ENCODE measurements around the gene PAX5. TPM values are rescaled to one million over a fixed set of nuclear protein-coding genes. Genes with fewer than 3 reads are reported as not detected.

The PAX5 gene
- total and polyA plus RNA-seq, 2 donors (not counting 1 experiment from before 2014, with no cell fraction given) = not detected

GRCh38 chr9:36970007-36970888 is 63.8 kb downstream of the PAX5 start:
- H3K9ac ChIP-seq (ENCODE audit: insufficient read depth, low read length) = no peak overlapping the region
- no peak overlapping the region for H3K27ac ChIP-seq (ENCODE audit: insufficient read depth, low read length)
- H3K79me2 ChIP-seq (ENCODE audit: control insufficient read depth, insufficient read depth, low read length) = no peaks in the 10 kb centered on the region
- no peak overlapping the region for H3K4me3 ChIP-seq (replicated peaks in 1 of 4; ENCODE audit: control extremely low read depth in 1 of 4, insufficient read depth in 1 of 4, low read depth in 3 of 4, low read length in 4 of 4)
- no peaks in the 10 kb centered on the region for H4K20me1 ChIP-seq (ENCODE audit: control insufficient read depth, extremely low read depth, insufficient read depth, low read length)
- H3K36me3 ChIP-seq (ENCODE audit: control insufficient read depth, insufficient read depth, low read length) = no peaks in the 10 kb centered on the region
- H3K9me3 ChIP-seq (ENCODE audit: control insufficient read depth, insufficient read depth, low read depth, low read length) = no peaks in the 10 kb centered on the region
- H2AFZ ChIP-seq (ENCODE audit: low read length) = no peak overlapping the region
- TF ChIP-seq EZH2 (IDR thresholded peaks at IDR 0.05; ENCODE audit: low read length, missing control alignments) (no peak), CTCF (conservative IDR thresholded peaks at IDR 0.05 in 1 of 2, IDR thresholded peaks at IDR 0.05 in 1 of 2; ENCODE audit: low read depth in 1 of 2, low read length in 2 of 2) (no peak)
- H3K27me3 ChIP-seq (ENCODE audit: control insufficient read depth, insufficient read depth, low read length) = peaks cover 5% of the 10 kb centered on the region
- H3K4me1 ChIP-seq (ENCODE audit: control insufficient read depth, extremely low read depth, insufficient read depth, low read length) = no peaks in the 10 kb centered on the region
- H3K4me2 ChIP-seq (ENCODE audit: extremely low read depth, insufficient read depth, low read length) = no peak overlapping the region
- DNase-seq (ENCODE audit: low read depth in 2 of 2) = no peak

- no peaks in the 10 kb centered on the region for H3K36me3 ChIP-seq (ENCODE audit: control insufficient read depth, insufficient read depth, low read length)
- no peaks in the 10 kb centered on the region for H4K20me1 ChIP-seq (ENCODE audit: control insufficient read depth, extremely low read depth, insufficient read depth, low read length)
- H3K27me3 ChIP-seq (ENCODE audit: control insufficient read depth, insufficient read depth, low read length) = peaks cover 5% of the 10 kb centered on the region
- H2AFZ ChIP-seq (ENCODE audit: low read length) = no peak overlapping the region
- no peaks in the 10 kb centered on the region for H3K4me1 ChIP-seq (ENCODE audit: control insufficient read depth, extremely low read depth, insufficient read depth, low read length)
- TF ChIP-seq CTCF (conservative IDR thresholded peaks at IDR 0.05 in 1 of 2, IDR thresholded peaks at IDR 0.05 in 1 of 2; ENCODE audit: low read depth in 1 of 2, low read length in 2 of 2) (no peak), EZH2 (IDR thresholded peaks at IDR 0.05; ENCODE audit: low read length, missing control alignments) (no peak)
- no peaks in the 10 kb centered on the region for H3K79me2 ChIP-seq (ENCODE audit: control insufficient read depth, insufficient read depth, low read length)
- no peak overlapping the region for H3K27ac ChIP-seq (ENCODE audit: insufficient read depth, low read length)
- no peak overlapping the region for H3K4me3 ChIP-seq (replicated peaks in 1 of 4; ENCODE audit: control extremely low read depth in 1 of 4, insufficient read depth in 1 of 4, low read depth in 3 of 4, low read length in 4 of 4)
- DNase-seq (ENCODE audit: low read depth in 2 of 2) = no peak
- no peak overlapping the region for H3K9ac ChIP-seq (ENCODE audit: insufficient read depth, low read length)
- no peaks in the 10 kb centered on the region for H3K9me3 ChIP-seq (ENCODE audit: control insufficient read depth, insufficient read depth, low read depth, low read length)
- no peak overlapping the region for H3K4me2 ChIP-seq (ENCODE audit: extremely low read depth, insufficient read depth, low read length)
Observed at GRCh38 chr9:36969216-36969771, 64.8 kb downstream of the PAX5 start.

DNA sequence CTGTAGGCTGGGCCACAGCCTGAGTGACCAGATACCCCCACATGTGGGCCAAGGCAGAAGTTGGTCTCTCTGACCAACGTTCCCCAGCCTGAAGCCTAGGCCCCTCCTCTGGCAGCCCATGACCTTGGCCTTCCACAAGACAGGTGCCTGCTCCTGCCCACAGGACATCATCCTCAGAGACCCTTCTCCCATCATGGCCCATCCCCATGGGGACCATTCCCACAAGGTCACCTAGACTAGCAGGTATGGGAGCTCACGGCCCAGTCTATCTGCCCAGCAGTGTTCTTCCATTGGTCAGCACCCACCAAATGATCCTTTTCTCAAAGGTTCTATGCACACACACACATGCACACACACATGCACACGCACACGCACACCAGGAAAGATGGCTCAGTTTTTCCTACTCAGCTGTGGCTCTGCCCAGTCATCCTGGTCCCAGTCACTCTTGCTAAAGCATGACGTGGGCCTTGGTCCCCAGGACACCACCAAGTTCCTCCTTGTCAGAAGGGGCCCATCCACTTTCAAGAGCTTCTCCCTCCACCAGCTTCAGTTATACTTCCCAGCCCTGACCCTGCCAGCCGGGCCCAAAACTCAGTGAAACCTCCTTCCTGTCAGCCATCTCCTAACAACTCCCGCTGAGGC is 65.4 kb downstream of the PAX5 start:
- no peak for DNase-seq (ENCODE audit: low read depth in 2 of 2)
- Histone ChIP-seq H4K20me1 (ENCODE audit: control insufficient read depth, extremely low read depth, insufficient read depth, low read length) (no peaks in the 10 kb centered on the region), H3K4me1 (ENCODE audit: control insufficient read depth, extremely low read depth, insufficient read depth, low read length) (no peaks in the 10 kb centered on the region), H3K36me3 (ENCODE audit: control insufficient read depth, insufficient read depth, low read length) (no peaks in the 10 kb centered on the region), H3K27me3 (ENCODE audit: control insufficient read depth, insufficient read depth, low read length) (peaks cover 5% of the 10 kb centered on the region), H3K79me2 (ENCODE audit: control insufficient read depth, insufficient read depth, low read length) (no peaks in the 10 kb centered on the region), H3K9me3 (ENCODE audit: control insufficient read depth, insufficient read depth, low read depth, low read length) (no peaks in the 10 kb centered on the region), H3K4me3 (replicated peaks in 1 of 4; ENCODE audit: control extremely low read depth in 1 of 4, insufficient read depth in 1 of 4, low read depth in 3 of 4, low read length in 4 of 4) (no peak overlapping the region), H2AFZ (ENCODE audit: low read length) (no peak overlapping the region), H3K27ac (ENCODE audit: insufficient read depth, low read length) (no peak overlapping the region), H3K4me2 (ENCODE audit: extremely low read depth, insufficient read depth, low read length) (no peak overlapping the region), H3K9ac (ENCODE audit: insufficient read depth, low read length) (no peak overlapping the region)
- no peak for TF ChIP-seq EZH2 (IDR thresholded peaks at IDR 0.05; ENCODE audit: low read length, missing control alignments)
- TF ChIP-seq CTCF (conservative IDR thresholded peaks at IDR 0.05 in 1 of 2, IDR thresholded peaks at IDR 0.05 in 1 of 2; ENCODE audit: low read depth in 1 of 2, low read length in 2 of 2) = no peak
